CD8-positive, alpha-beta memory T cell (primary cell): ENCODE data around the gene LRWD1. TPM values are rescaled to one million over a fixed set of nuclear protein-coding genes. Genes with fewer than 3 reads are reported as not detected.
"Not testable (repeated sequence)": the region's sequence is repeated elsewhere in the genome, so short reads cannot be mapped to it uniquely, and the experiment has no call there.

Source experiments
- CTCF ChIA-PET: fragments of 350-600 bp; sonication (Branson Sonifier 250); formaldehyde crosslinking; loops from one replicate; lab custom pipeline; 2021; ENCODE audit warnings: antibody characterized with exemption; lab: Charles Lee
- POLR2A ChIA-PET: fragments of 350-600 bp; sonication (Branson Sonifier 250); formaldehyde crosslinking; loops from one replicate; lab custom pipeline; 2021; ENCODE audit warnings: antibody characterized with exemption; lab: Charles Lee
- DNase-seq, 5 donors: peaks; one replicate each; pipeline versions ENCODE4 v3.0.0 to v3.0.0-alpha.2; 2020 to 2022; ENCODE audit warnings: mixed read lengths in 1 of 5
- H3K27ac ChIP-seq: one replicate; pipeline ENCODE4 v1.7.0; 2013; ENCODE audit warnings: low read depth, mild to moderate bottlenecking, low read length, moderate library complexity
- H3K27me3 ChIP-seq: 2 replicates; pipeline ENCODE4 v1.7.0; 2013; ENCODE audit warnings: low read length, mild to moderate bottlenecking; ENCODE audit not compliant: insufficient read depth, poor library complexity, severe bottlenecking
- H3K36me3 ChIP-seq: 2 replicates; pipeline ENCODE4 v1.7.0; 2013; ENCODE audit warnings: mild to moderate bottlenecking, low read length, moderate library complexity; ENCODE audit not compliant: insufficient read depth
- H3K4me1 ChIP-seq: 2 replicates; pipeline ENCODE4 v1.7.0; 2013; ENCODE audit warnings: mild to moderate bottlenecking, low read length, moderate library complexity; ENCODE audit not compliant: insufficient read depth
- H3K4me3 ChIP-seq: 2 replicates; pipeline ENCODE4 v1.7.0; 2013; ENCODE audit warnings: mild to moderate bottlenecking, low read length
- H3K9me3 ChIP-seq: 2 replicates; pipeline ENCODE4 v1.7.0; 2013; ENCODE audit warnings: mild to moderate bottlenecking, low read length
- H3K27ac Mint-ChIP-seq, 8 donors: one replicate each; pipeline ENCODE4 v1.8.0; 2020 to 2021; ENCODE audit warnings: mixed read lengths in 8 of 8, mild to moderate bottlenecking in 6 of 8, inconsistent platforms in 3 of 8, moderate library complexity in 3 of 8
- H3K27me3 Mint-ChIP-seq, 2 donors: one replicate each; pipeline ENCODE4 v1.8.0; 2020 to 2021; ENCODE audit warnings: mixed read lengths in 2 of 2, mild to moderate bottlenecking in 1 of 2, moderate library complexity in 1 of 2
- H3K36me3 Mint-ChIP-seq, 3 donors: one replicate each; pipeline ENCODE4 v1.8.0; 2020 to 2021; ENCODE audit warnings: mixed read lengths in 3 of 3, inconsistent platforms in 1 of 3, mild to moderate bottlenecking in 1 of 3
- H3K4me1 Mint-ChIP-seq, 3 donors: one replicate each; pipeline ENCODE4 v1.8.0; 2020 to 2021; ENCODE audit warnings: mixed read lengths in 3 of 3, inconsistent platforms in 1 of 3, mild to moderate bottlenecking in 1 of 3
- H3K4me3 Mint-ChIP-seq, 7 donors: one replicate each; pipeline ENCODE4 v1.8.0; 2020 to 2021; ENCODE audit warnings: mixed read lengths in 7 of 7, mild to moderate bottlenecking in 6 of 7, moderate library complexity in 4 of 7, inconsistent platforms in 2 of 7
- H3K9me3 Mint-ChIP-seq, 5 donors: one replicate each; pipeline ENCODE4 v1.8.0; 2020 to 2022; ENCODE audit warnings: mixed read lengths in 5 of 5, mild to moderate bottlenecking in 3 of 5, moderate library complexity in 2 of 5, inconsistent platforms in 1 of 5
- polyA plus RNA-seq: library from polyadenylated mRNA; unstranded; fragments of 300-500 nt; fragmentation: Illumina TruSeq; gene quantifications from one replicate; pipeline ENCODE4 v1.2.3, GENCODE V29; 2021
- total RNA-seq, 2 experiments: library from RNA; stranded (reverse); gene quantifications; one replicate each; pipeline ENCODE4 v1.2.3, GENCODE V29; 2021

LRWD1 gene
- total and polyA plus RNA-seq, 3 experiments from 2014 or later = 14.6 to 30.1 (median 29.9) TPM

GRCh38 chr7:102497308-102497707 lies 32.5 kb downstream of the LRWD1 start:
- H3K4me1 Mint-ChIP-seq, H3K4me3 ChIP-seq, H3K36me3 Mint-ChIP-seq, H3K9me3 ChIP-seq, H3K27ac Mint-ChIP-seq, H3K27ac ChIP-seq, CTCF ChIA-PET, DNase-seq, H3K27me3 Mint-ChIP-seq, H3K9me3 Mint-ChIP-seq, H3K27me3 ChIP-seq, H3K4me3 Mint-ChIP-seq, H3K36me3 ChIP-seq, POLR2A ChIA-PET, H3K4me1 ChIP-seq: not testable (repeated sequence)

- DNase-seq, H3K27ac ChIP-seq, H3K9me3 Mint-ChIP-seq, H3K4me3 Mint-ChIP-seq, H3K27me3 ChIP-seq, H3K9me3 ChIP-seq, H3K27ac Mint-ChIP-seq, H3K36me3 Mint-ChIP-seq, H3K4me1 ChIP-seq, H3K4me1 Mint-ChIP-seq, POLR2A ChIA-PET, H3K4me3 ChIP-seq, H3K36me3 ChIP-seq, H3K27me3 Mint-ChIP-seq, CTCF ChIA-PET: not testable (repeated sequence)
Observed at GRCh38 chr7:102498321-102498720, 33.5 kb downstream of the LRWD1 start.

GRCh38 chr7:102503141-102503540 lies 38.4 kb downstream of the LRWD1 start:
- H3K4me1 ChIP-seq, H3K4me3 ChIP-seq, H3K27ac ChIP-seq, H3K27me3 ChIP-seq, DNase-seq, H3K4me1 Mint-ChIP-seq, H3K9me3 ChIP-seq, H3K9me3 Mint-ChIP-seq, H3K4me3 Mint-ChIP-seq, H3K27ac Mint-ChIP-seq, H3K36me3 Mint-ChIP-seq, H3K36me3 ChIP-seq, CTCF ChIA-PET, POLR2A ChIA-PET, H3K27me3 Mint-ChIP-seq: not testable (repeated sequence)

GRCh38 chr7:102505298-102506185 lies 40.8 kb downstream of the LRWD1 start:
- H3K4me3 ChIP-seq, H3K9me3 ChIP-seq, POLR2A ChIA-PET, H3K27me3 Mint-ChIP-seq, H3K9me3 Mint-ChIP-seq, H3K27ac Mint-ChIP-seq, H3K4me1 ChIP-seq, H3K4me1 Mint-ChIP-seq, H3K4me3 Mint-ChIP-seq, H3K27ac ChIP-seq, H3K36me3 Mint-ChIP-seq, CTCF ChIA-PET, H3K36me3 ChIP-seq, H3K27me3 ChIP-seq: not testable (repeated sequence)
- DNase-seq = peak in 1 of 5 donors; percentile 21

- H3K27me3 ChIP-seq, DNase-seq, H3K9me3 ChIP-seq, H3K9me3 Mint-ChIP-seq, H3K4me3 ChIP-seq, H3K4me3 Mint-ChIP-seq, H3K4me1 ChIP-seq, CTCF ChIA-PET, H3K4me1 Mint-ChIP-seq, H3K27ac ChIP-seq, POLR2A ChIA-PET, H3K27ac Mint-ChIP-seq, H3K36me3 Mint-ChIP-seq, H3K36me3 ChIP-seq, H3K27me3 Mint-ChIP-seq: not testable (repeated sequence)
Observed at GRCh38 chr7:102507410-102508088, 42.8 kb downstream of the LRWD1 start.

- H3K4me1 ChIP-seq, H3K9me3 Mint-ChIP-seq, H3K27me3 ChIP-seq, H3K9me3 ChIP-seq, CTCF ChIA-PET, H3K4me1 Mint-ChIP-seq, H3K4me3 ChIP-seq, H3K27ac ChIP-seq, H3K36me3 ChIP-seq, POLR2A ChIA-PET, H3K4me3 Mint-ChIP-seq, H3K27ac Mint-ChIP-seq, H3K27me3 Mint-ChIP-seq, DNase-seq, H3K36me3 Mint-ChIP-seq: not testable (repeated sequence)
Observed at GRCh38 chr7:102510575-102510974, 45.8 kb downstream of the LRWD1 start.

GRCh38 chr7:102511860-102512522 lies 47.2 kb downstream of the LRWD1 start:
- H3K27me3 ChIP-seq, H3K9me3 ChIP-seq, H3K36me3 Mint-ChIP-seq, CTCF ChIA-PET, H3K36me3 ChIP-seq, H3K27ac ChIP-seq, H3K9me3 Mint-ChIP-seq, H3K4me1 ChIP-seq, H3K27ac Mint-ChIP-seq, H3K4me3 Mint-ChIP-seq, POLR2A ChIA-PET, DNase-seq, H3K27me3 Mint-ChIP-seq, H3K4me1 Mint-ChIP-seq, H3K4me3 ChIP-seq: not testable (repeated sequence)

GRCh38 chr7:102512642-102513221 lies 47.9 kb downstream of the LRWD1 start:
- H3K9me3 ChIP-seq, H3K4me3 ChIP-seq, H3K4me1 Mint-ChIP-seq, H3K27ac Mint-ChIP-seq, H3K36me3 ChIP-seq, DNase-seq, H3K27me3 Mint-ChIP-seq, H3K27me3 ChIP-seq, CTCF ChIA-PET, H3K9me3 Mint-ChIP-seq, H3K36me3 Mint-ChIP-seq, POLR2A ChIA-PET, H3K4me1 ChIP-seq: not testable (repeated sequence)
- H3K4me3 Mint-ChIP-seq = peak overlapping the region in 2 of 7 donors; percentile 8 to 19
- H3K27ac ChIP-seq = peak overlapping the region; percentile 31
